ENCODE data around the gene VARS2. TPM values are rescaled to one million over a fixed set of nuclear protein-coding genes. Genes with fewer than 3 reads are reported as not detected.

Gene VARS2
- total and polyA plus RNA-seq, 9 of the 15 experiments (the other 6 are each of a cell fraction or from before 2014, with no cell fraction given) = 1.6 to 53.6 (median 29.9) TPM

DNA sequence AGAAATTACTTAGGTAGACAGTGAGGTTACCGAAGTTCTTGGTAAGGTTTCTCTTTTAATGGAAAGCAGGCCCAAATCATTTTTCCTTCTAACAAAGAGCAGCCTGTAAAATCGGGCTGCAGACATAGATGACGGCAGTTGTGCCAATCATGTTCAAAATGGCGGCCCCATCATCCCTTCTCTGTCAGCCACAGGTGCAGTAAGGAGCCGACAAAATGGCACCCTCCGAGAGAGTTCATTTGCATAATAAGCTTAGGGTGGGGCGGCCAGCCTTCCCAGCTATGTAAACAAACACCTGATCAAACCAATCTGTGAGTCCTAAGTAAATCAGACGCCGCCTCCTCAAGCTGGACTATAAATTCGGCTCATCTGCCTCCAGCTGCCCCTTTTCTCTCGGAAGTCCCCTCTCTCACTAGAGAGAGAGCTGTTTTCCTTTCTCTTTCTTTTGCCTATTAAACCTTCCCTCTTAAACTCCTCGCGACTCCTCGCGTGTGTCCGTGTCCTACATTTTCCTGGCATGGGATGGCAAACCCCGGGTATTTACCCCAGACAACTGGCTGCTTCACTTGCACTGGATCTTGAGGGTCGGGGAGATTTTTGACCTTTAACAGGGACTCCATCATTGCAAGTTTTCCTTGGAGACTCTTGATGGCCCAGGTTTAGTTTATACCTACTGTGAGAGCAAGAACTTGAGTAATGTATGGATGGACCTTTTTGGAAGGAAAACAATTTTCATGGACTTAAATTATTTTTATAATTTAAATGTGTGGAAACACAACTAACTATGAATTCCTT, 38.6 kb upstream of the VARS2 start (continued):
- TF ChIP-seq NFYB (IDR thresholded peaks at IDR 0.05; ENCODE audit: extremely low read depth, insufficient read length) (no peak), MECOM (CRISPR knock-in tag; IDR thresholded peaks at IDR 0.05) (peak; percentile 47; the same call in 1 of the 2 replicates), ERF (CRISPR knock-in tag; IDR thresholded peaks at IDR 0.05) (no peak), NEUROD1 (IDR thresholded peaks at IDR 0.05; ENCODE audit: borderline replicate concordance, low read depth, low read length, partially characterized antibody) (peak; percentile 69), HSF4 (CRISPR knock-in tag; IDR thresholded peaks at IDR 0.05; ENCODE audit: borderline replicate concordance) (0 out of 2 replicates have a peak, but pooled peaks have one; percentile 64), ZNF445 (CRISPR knock-in tag; IDR thresholded peaks at IDR 0.05; ENCODE audit: low read depth) (no peak), ZNF146 (CRISPR knock-in tag; IDR thresholded peaks at IDR 0.05; ENCODE audit: unreplicated experiment) (no peak)
- TF ChIP-seq, protein P1, sequence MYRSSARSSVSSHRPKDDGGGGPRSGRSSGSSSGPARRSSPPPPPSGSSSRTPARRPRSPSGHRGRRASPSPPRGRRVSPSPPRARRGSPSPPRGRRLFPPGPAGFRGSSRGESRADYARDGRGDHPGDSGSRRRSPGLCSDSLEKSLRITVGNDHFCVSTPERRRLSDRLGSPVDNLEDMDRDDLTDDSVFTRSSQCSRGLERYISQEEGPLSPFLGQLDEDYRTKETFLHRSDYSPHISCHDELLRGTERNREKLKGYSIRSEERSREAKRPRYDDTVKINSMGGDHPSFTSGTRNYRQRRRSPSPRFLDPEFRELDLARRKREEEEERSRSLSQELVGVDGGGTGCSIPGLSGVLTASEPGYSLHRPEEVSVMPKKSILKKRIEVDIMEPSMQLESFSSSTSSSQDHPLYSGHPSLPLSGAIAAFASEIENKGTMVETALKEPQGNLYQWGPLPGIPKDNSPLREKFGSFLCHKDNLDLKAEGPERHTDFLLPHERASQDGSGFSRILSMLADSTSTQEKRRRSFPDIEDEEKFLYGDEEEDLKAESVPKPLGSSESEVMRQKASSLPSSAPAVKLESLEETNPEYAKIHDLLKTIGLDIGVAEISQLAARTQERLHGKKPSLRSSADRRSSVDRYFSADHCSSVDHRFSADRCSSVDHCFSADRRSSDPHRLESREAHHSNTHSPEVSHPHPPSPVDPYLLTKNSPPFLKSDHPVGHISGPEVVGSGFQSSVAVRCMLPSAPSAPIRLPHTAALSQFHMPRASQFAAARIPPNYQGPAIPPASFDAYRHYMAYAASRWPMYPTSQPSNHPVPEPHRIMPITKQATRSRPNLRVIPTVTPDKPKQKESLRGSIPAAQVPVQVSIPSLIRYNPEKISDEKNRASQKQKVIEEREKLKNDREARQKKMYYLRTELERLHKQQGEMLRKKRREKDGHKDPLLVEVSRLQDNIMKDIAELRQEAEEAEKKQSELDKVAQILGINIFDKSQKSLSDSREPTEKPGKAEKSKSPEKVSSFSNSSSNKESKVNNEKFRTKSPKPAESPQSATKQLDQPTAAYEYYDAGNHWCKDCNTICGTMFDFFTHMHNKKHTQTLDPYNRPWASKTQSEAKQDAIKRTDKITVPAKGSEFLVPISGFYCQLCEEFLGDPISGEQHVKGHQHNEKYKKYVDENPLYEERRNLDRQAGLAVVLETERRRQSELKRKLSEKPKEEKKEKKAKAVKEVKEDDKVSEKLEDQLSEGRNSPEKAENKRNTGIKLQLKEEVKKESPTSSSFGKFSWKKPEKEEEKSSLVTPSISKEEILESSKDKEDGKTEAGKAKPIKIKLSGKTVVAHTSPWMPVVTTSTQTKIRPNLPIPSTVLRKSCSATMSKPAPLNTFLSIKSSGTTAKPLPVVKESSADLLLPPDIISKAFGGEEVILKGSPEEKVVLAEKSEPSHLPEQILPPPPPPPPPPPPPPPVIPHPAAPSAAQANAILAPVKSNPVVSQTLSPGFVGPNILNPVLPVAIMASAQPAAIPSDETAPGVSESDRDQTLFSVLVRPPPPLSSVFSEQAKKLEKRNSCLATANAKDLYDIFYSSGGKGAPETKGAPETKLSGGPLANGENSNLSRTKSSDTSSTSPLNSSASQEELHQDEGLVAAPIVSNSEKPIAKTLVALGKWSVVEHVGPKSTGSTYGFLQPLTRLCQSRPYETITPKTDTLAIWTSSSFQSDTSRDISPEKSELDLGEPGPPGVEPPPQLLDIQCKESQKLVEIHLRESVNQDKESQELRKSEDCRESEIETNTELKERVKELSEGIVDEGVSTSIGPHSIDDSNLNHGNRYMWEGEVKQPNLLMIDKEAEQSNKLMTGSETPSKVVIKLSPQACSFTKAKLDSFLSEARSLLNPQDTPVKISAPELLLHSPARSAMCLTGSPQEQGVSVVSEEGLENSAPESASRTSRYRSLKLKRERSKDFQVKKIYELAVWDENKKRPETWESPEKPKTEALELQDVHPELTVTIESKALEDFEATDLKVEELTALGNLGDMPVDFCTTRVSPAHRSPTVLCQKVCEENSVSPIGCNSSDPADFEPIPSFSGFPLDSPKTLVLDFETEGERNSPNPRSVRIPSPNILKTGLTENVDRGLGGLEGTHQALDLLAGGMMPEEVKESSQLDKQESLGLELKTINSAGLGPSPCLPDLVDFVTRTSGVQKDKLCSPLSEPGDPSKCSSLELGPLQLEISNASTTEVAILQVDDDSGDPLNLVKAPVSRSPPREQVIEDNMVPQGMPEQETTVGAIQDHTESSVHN (IDR thresholded peaks at IDR 0.05; ENCODE audit: borderline replicate concordance in 1 of 2, low read depth in 1 of 2) = no peak

Measured in K562 (cell line).